ENCODE data around the gene PLXNB2.

Gene PLXNB2

GRCh38 chr22:50297510-50298265 lies 9.8 kb downstream of the PLXNB2 start:
- no peak overlapping the region for H3K4me3 Mint-ChIP-seq
- no peaks in the 10 kb centered on the region for H3K9me3 Mint-ChIP-seq
- H3K36me3 Mint-ChIP-seq, result no peaks in the 10 kb centered on the region
- peaks cover 5% of the 10 kb centered on the region for H3K27me3 Mint-ChIP-seq
- peak overlapping the region; percentile 47 for H3K27ac Mint-ChIP-seq
- H3K4me1 Mint-ChIP-seq, result peaks cover 3% of the 10 kb centered on the region

- Mint-ChIP-seq H3K4me3 (no peak overlapping the region), H3K4me1 (peaks cover 6% of the 10 kb centered on the region), H3K27me3 (peaks cover 10% of the 10 kb centered on the region), H3K9me3 (no peaks in the 10 kb centered on the region), H3K36me3 (no peaks in the 10 kb centered on the region), H3K27ac (no peak overlapping the region)
Observed at GRCh38 chr22:50296658-50297490, 10.6 kb downstream of the PLXNB2 start.

GRCh38 chr22:50294319-50294656 lies 13.2 kb downstream of the PLXNB2 start:
- Mint-ChIP-seq H3K27ac (no peak overlapping the region), H3K4me1 (peaks cover 6% of the 10 kb centered on the region), H3K9me3 (no peaks in the 10 kb centered on the region), H3K4me3 (no peak overlapping the region), H3K36me3 (no peaks in the 10 kb centered on the region), H3K27me3 (peaks cover 14% of the 10 kb centered on the region)

- Mint-ChIP-seq H3K36me3 (no peaks in the 10 kb centered on the region), H3K27ac (no peak overlapping the region), H3K4me3 (no peak overlapping the region), H3K4me1 (peaks cover 6% of the 10 kb centered on the region), H3K9me3 (no peaks in the 10 kb centered on the region), H3K27me3 (peaks cover 14% of the 10 kb centered on the region)
Observed at GRCh38 chr22:50293441-50294318, 13.8 kb downstream of the PLXNB2 start.

- no peak overlapping the region for H3K27ac Mint-ChIP-seq
Observed at GRCh38 chr22:50292643-50293440, 14.6 kb downstream of the PLXNB2 start.

GRCh38 chr22:50289942-50290630 lies 17.4 kb downstream of the PLXNB2 start:
- Mint-ChIP-seq H3K4me1 (peaks cover 6% of the 10 kb centered on the region), H3K27me3 (peaks cover 12% of the 10 kb centered on the region), H3K4me3 (no peak overlapping the region), H3K36me3 (no peaks in the 10 kb centered on the region), H3K27ac (no peak overlapping the region), H3K9me3 (no peaks in the 10 kb centered on the region)

More at GRCh38 chr22:50292643-50293440, 14.6 kb downstream of the PLXNB2 start:
- H3K36me3 Mint-ChIP-seq, result no peaks in the 10 kb centered on the region
- peak overlapping the region; percentile 39 for H3K4me3 Mint-ChIP-seq
- H3K9me3 Mint-ChIP-seq, result no peaks in the 10 kb centered on the region
- peaks cover 6% of the 10 kb centered on the region for H3K4me1 Mint-ChIP-seq
- peaks cover 14% of the 10 kb centered on the region for H3K27me3 Mint-ChIP-seq

- no peaks in the 10 kb centered on the region for H3K9me3 Mint-ChIP-seq
- no peaks in the 10 kb centered on the region for H3K36me3 Mint-ChIP-seq
- H3K4me1 Mint-ChIP-seq, result peaks cover 6% of the 10 kb centered on the region
- no peak overlapping the region for H3K4me3 Mint-ChIP-seq
- H3K27me3 Mint-ChIP-seq, result peaks cover 12% of the 10 kb centered on the region
- H3K27ac Mint-ChIP-seq, result no peak overlapping the region
Observed at GRCh38 chr22:50289151-50289941, 18.1 kb downstream of the PLXNB2 start.

- Mint-ChIP-seq H3K27ac (no peak overlapping the region), H3K9me3 (no peaks in the 10 kb centered on the region), H3K27me3 (peaks cover 9% of the 10 kb centered on the region), H3K4me3 (no peak overlapping the region), H3K4me1 (peaks cover 4% of the 10 kb centered on the region), H3K36me3 (no peaks in the 10 kb centered on the region)
Observed at GRCh38 chr22:50287731-50288130, 19.7 kb downstream of the PLXNB2 start.

- H3K27me3 Mint-ChIP-seq, result peaks cover 3% of the 10 kb centered on the region
- H3K27ac Mint-ChIP-seq, result no peak overlapping the region
- no peaks in the 10 kb centered on the region for H3K36me3 Mint-ChIP-seq
- H3K9me3 Mint-ChIP-seq, result no peaks in the 10 kb centered on the region
- H3K4me1 Mint-ChIP-seq, result no peaks in the 10 kb centered on the region
- no peak overlapping the region for H3K4me3 Mint-ChIP-seq
Observed at GRCh38 chr22:50286701-50287318, 20.6 kb downstream of the PLXNB2 start.

- no peaks in the 10 kb centered on the region for H3K9me3 Mint-ChIP-seq
- H3K36me3 Mint-ChIP-seq, result no peaks in the 10 kb centered on the region
- H3K4me3 Mint-ChIP-seq, result no peak overlapping the region
- peaks cover 1% of the 10 kb centered on the region for H3K27me3 Mint-ChIP-seq
- no peak overlapping the region for H3K27ac Mint-ChIP-seq
- H3K4me1 Mint-ChIP-seq, result no peaks in the 10 kb centered on the region
Observed at GRCh38 chr22:50286275-50286674, 21.2 kb downstream of the PLXNB2 start.

GRCh38 chr22:50285568-50286229 lies 21.7 kb downstream of the PLXNB2 start:
- Mint-ChIP-seq H3K4me3 (no peak overlapping the region), H3K4me1 (no peaks in the 10 kb centered on the region), H3K27me3 (peaks cover 1% of the 10 kb centered on the region), H3K27ac (no peak overlapping the region), H3K36me3 (no peaks in the 10 kb centered on the region), H3K9me3 (no peaks in the 10 kb centered on the region)

GRCh38 chr22:50284479-50284878 lies 23.0 kb downstream of the PLXNB2 start:
- Mint-ChIP-seq H3K27me3 (no peaks in the 10 kb centered on the region), H3K4me1 (no peaks in the 10 kb centered on the region), H3K27ac (no peak overlapping the region), H3K9me3 (no peaks in the 10 kb centered on the region), H3K4me3 (no peak overlapping the region), H3K36me3 (no peaks in the 10 kb centered on the region)

- no peaks in the 10 kb centered on the region for H3K36me3 Mint-ChIP-seq
- no peak overlapping the region for H3K27ac Mint-ChIP-seq
- no peaks in the 10 kb centered on the region for H3K9me3 Mint-ChIP-seq
- no peaks in the 10 kb centered on the region for H3K4me1 Mint-ChIP-seq
- no peaks in the 10 kb centered on the region for H3K27me3 Mint-ChIP-seq
- no peak overlapping the region for H3K4me3 Mint-ChIP-seq
Observed at GRCh38 chr22:50283821-50284220, 23.6 kb downstream of the PLXNB2 start.

All from activated naive CD4-positive, alpha-beta T cell treated with anti-CD3 and anti-CD28 coated beads, Interleukin-2, amount 50 U/mL, for 24 hours (primary cell).